ENCODE results near the gene CCDC197.
A peak's percentile ranks its signal among the peaks of the same experiment; 100 is the strongest.

The CCDC197 gene

GRCh38 chr14:93984987-93985410 lies 12.1 kb upstream of the CCDC197 start:
- peak; percentile 41 for DNase-seq (ENCODE audit: low read depth)
- TF ChIP-seq CTCF (conservative IDR thresholded peaks at IDR 0.05; ENCODE audit: control insufficient read depth, insufficient read depth, low read depth, low read length): peak; percentile 38
- no peak overlapping the region for H3K4me3 ChIP-seq (ENCODE audit: control insufficient read depth, low read depth, low read length)

GRCh38 chr14:93986955-93987354 lies 10.1 kb upstream of the CCDC197 start:
- DNase-seq (ENCODE audit: low read depth): no peak
- no peak overlapping the region for H3K4me3 ChIP-seq (ENCODE audit: control insufficient read depth, low read depth, low read length)
- TF ChIP-seq CTCF (conservative IDR thresholded peaks at IDR 0.05; ENCODE audit: control insufficient read depth, insufficient read depth, low read depth, low read length): no peak

- no peak for DNase-seq (ENCODE audit: low read depth)
- H3K4me3 ChIP-seq (ENCODE audit: control insufficient read depth, low read depth, low read length): no peak overlapping the region
- TF ChIP-seq CTCF (conservative IDR thresholded peaks at IDR 0.05; ENCODE audit: control insufficient read depth, insufficient read depth, low read depth, low read length): no peak
Measured at GRCh38 chr14:93987376-93987775, 9.7 kb upstream of the CCDC197 start.

DNA sequence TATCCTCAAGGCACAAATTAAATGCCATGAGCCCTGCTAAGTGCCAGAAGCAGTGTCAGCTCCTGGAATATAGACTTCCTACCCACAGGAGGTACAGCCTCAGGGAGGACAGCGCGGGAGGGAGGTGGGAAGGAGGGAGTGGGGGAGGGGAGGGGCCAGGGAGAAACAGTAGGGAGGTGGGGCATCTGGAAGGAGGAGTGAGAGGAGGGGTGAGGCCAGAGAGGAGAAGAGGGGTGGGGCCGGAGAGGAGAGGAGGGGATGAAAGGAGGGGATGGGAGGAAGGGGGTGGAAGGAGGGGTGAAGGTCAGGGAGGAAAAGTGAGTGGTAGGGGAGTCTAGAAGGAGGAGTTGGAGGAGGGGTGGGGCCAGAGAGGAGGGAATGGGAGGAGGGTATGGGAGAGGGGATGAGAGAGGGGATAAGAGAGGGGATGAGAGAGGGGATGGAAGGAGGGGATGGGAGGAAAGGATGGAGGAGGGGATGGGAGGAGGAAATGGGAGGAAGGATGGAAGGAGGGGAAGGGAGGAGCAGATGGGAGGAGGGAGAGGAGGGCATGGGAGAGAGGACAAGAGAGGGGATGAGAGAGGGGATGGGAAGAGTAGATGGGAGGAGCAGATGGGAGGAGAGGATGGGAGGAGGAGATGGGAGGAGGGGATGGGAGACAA lies 9.2 kb upstream of the CCDC197 start:
- H3K4me3 ChIP-seq (ENCODE audit: control insufficient read depth, low read depth, low read length): no peak overlapping the region
- TF ChIP-seq CTCF (conservative IDR thresholded peaks at IDR 0.05; ENCODE audit: control insufficient read depth, insufficient read depth, low read depth, low read length): no peak
- DNase-seq (ENCODE audit: low read depth): no peak

DNA sequence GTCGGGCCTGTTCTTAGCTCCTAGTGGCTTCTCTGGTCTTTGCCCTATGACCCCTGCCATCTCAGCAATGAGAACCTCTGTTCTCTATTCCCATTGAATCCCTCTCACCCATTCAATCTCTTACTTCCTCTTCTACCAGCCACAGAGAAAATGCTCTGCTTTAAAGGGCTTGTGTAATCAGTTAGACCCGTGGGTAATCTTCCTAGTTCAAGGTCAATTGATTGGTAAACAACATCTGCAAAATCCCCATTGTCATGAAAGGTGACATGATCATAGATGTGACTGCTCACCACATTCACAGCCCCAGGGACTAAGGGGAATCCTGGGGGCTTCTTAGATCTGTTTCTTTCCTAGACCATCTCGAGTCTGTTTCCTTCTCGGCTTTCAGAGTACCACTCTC lies 7.2 kb upstream of the CCDC197 start:
- no peak for DNase-seq (ENCODE audit: low read depth)
- no peak overlapping the region for H3K4me3 ChIP-seq (ENCODE audit: control insufficient read depth, low read depth, low read length)
- no peak for TF ChIP-seq CTCF (conservative IDR thresholded peaks at IDR 0.05; ENCODE audit: control insufficient read depth, insufficient read depth, low read depth, low read length)

GRCh38 chr14:93991212-93991611 lies 5.9 kb upstream of the CCDC197 start:
- DNase-seq (ENCODE audit: low read depth): no peak
- TF ChIP-seq CTCF (conservative IDR thresholded peaks at IDR 0.05; ENCODE audit: control insufficient read depth, insufficient read depth, low read depth, low read length): no peak
- H3K4me3 ChIP-seq (ENCODE audit: control insufficient read depth, low read depth, low read length): no peak overlapping the region

DNA sequence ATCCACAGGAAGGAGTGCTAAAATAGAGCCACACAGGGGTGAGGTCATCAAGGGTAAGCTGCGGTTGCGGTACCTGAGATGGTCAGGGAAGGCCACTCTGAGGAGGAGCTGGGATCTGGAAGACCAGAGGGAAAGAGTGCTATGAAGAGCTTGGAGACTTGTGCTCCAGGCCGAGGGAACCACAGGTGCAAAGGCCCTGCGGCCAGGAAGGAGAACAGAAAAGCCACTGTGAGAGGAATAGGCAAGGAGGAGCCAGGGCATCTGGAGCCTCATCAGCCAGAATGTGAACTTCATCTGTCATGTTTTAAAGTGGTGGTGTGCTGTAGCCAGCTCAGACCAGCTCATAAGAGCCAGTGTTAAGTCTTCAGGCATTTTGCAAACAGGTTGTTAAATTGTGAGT lies 5.5 kb upstream of the CCDC197 start:
- DNase-seq (ENCODE audit: low read depth): no peak
- no peak overlapping the region for H3K4me3 ChIP-seq (ENCODE audit: control insufficient read depth, low read depth, low read length)
- TF ChIP-seq CTCF (conservative IDR thresholded peaks at IDR 0.05; ENCODE audit: control insufficient read depth, insufficient read depth, low read depth, low read length): no peak

All from fibroblast of mammary gland (primary cell).